ENCODE data around the gene SLC1A5.

DNA sequence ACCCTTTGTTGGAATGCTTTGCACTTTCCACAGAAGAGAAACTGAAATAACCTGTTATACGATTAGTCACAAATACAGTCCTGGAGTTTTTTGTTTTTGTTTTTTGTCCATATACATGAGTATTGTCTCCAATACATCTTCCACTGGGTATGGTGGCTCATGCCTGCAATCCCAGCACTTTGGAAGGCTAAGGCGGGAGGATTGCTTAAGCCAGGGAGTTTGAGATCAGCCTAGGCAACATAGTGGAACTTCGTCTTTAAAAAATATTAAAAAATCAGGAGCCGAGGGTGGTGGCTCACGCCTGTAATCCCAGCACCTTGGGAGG lies 37.3 kb upstream of the SLC1A5 start:
- no peak for TF ChIP-seq POLR2A (IDR thresholded peaks at IDR 0.05)
- TF ChIP-seq, protein P1, sequence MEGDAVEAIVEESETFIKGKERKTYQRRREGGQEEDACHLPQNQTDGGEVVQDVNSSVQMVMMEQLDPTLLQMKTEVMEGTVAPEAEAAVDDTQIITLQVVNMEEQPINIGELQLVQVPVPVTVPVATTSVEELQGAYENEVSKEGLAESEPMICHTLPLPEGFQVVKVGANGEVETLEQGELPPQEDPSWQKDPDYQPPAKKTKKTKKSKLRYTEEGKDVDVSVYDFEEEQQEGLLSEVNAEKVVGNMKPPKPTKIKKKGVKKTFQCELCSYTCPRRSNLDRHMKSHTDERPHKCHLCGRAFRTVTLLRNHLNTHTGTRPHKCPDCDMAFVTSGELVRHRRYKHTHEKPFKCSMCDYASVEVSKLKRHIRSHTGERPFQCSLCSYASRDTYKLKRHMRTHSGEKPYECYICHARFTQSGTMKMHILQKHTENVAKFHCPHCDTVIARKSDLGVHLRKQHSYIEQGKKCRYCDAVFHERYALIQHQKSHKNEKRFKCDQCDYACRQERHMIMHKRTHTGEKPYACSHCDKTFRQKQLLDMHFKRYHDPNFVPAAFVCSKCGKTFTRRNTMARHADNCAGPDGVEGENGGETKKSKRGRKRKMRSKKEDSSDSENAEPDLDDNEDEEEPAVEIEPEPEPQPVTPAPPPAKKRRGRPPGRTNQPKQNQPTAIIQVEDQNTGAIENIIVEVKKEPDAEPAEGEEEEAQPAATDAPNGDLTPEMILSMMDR (IDR thresholded peaks at IDR 0.05), result no peak

Data from esophagus squamous epithelium (tissue), 4 donors.